Osteocyte (in vitro differentiated cells): Measurements from ENCODE around the gene DOCK3. TPM values are rescaled to one million over a fixed set of nuclear protein-coding genes. Genes with fewer than 3 reads are reported as not detected.
"Not testable (repeated sequence)": the region's sequence is repeated elsewhere in the genome, so short reads cannot be mapped to it uniquely, and the experiment has no call there.

Experiments
- DNase-seq: peaks from one replicate; pipeline ENCODE4 v3.0.0; 2021; ENCODE audit warnings: mixed read lengths; ENCODE audit not compliant: unreplicated experiment; ENCODE audit errors: extremely low spot score
- H3K27ac Mint-ChIP-seq: one replicate; pipeline ENCODE4 v1.8.0; 2021; ENCODE audit warnings: mild to moderate bottlenecking, mixed read lengths; ENCODE audit not compliant: unreplicated experiment
- H3K27me3 Mint-ChIP-seq: one replicate; pipeline ENCODE4 v1.8.0; 2021; ENCODE audit warnings: mixed read lengths; ENCODE audit not compliant: unreplicated experiment
- H3K36me3 Mint-ChIP-seq: one replicate; pipeline ENCODE4 v1.8.0; 2021; ENCODE audit warnings: mixed read lengths; ENCODE audit not compliant: unreplicated experiment
- H3K4me1 Mint-ChIP-seq: one replicate; pipeline ENCODE4 v1.8.0; 2021; ENCODE audit warnings: mixed read lengths; ENCODE audit not compliant: unreplicated experiment
- H3K4me3 Mint-ChIP-seq: one replicate; pipeline ENCODE4 v1.8.0; 2021; ENCODE audit warnings: mild to moderate bottlenecking, moderate library complexity, mixed read lengths; ENCODE audit not compliant: unreplicated experiment
- H3K9me3 Mint-ChIP-seq: one replicate; pipeline ENCODE4 v1.8.0; 2021; ENCODE audit warnings: mixed read lengths; ENCODE audit not compliant: unreplicated experiment
- CTCF ChIP-seq: fragments of 200-600 bp; sonication (generic); IDR thresholded peaks from 2 replicates; pipeline ENCODE4 v1.5.0; 2021; ENCODE audit warnings: antibody characterized with exemption, mild to moderate bottlenecking, moderate library complexity
- total RNA-seq: library from RNA; stranded (reverse); gene quantifications from 2 replicates; pipeline ENCODE4 v1.2.1, GENCODE V29; 2021

Gene DOCK3
- total RNA-seq, 1 donor from 2014 or later, result 0.24 TPM

DNA sequence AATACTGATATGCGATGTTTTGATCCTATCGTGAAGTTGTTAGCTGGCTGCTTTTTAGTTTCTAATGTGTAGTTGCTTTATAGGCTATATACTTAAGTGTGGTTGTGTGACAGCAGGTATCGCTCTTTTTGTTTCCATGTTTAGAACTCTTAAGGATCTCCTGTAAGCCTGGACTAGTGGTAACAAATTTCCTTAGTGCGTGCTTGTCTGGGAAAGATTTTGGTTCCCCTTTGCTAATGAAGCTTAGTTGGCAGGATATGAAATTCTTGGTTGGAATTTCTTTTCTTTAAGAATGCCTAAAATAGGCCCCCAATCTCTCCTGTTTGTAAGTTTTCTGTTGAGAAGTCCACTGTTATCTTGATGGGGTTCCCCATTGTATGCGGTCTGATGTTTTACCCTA lies 173.6 kb downstream of the DOCK3 start:
- Mint-ChIP-seq H3K4me3 (no peak overlapping the region), H3K9me3 (peaks cover 14% of the 10 kb centered on the region), H3K27ac (no peak overlapping the region), H3K4me1 (no peaks in the 10 kb centered on the region), H3K27me3 (no peaks in the 10 kb centered on the region), H3K36me3 (no peaks in the 10 kb centered on the region)
- no peak for DNase-seq
- TF ChIP-seq CTCF, result no peak

DNA sequence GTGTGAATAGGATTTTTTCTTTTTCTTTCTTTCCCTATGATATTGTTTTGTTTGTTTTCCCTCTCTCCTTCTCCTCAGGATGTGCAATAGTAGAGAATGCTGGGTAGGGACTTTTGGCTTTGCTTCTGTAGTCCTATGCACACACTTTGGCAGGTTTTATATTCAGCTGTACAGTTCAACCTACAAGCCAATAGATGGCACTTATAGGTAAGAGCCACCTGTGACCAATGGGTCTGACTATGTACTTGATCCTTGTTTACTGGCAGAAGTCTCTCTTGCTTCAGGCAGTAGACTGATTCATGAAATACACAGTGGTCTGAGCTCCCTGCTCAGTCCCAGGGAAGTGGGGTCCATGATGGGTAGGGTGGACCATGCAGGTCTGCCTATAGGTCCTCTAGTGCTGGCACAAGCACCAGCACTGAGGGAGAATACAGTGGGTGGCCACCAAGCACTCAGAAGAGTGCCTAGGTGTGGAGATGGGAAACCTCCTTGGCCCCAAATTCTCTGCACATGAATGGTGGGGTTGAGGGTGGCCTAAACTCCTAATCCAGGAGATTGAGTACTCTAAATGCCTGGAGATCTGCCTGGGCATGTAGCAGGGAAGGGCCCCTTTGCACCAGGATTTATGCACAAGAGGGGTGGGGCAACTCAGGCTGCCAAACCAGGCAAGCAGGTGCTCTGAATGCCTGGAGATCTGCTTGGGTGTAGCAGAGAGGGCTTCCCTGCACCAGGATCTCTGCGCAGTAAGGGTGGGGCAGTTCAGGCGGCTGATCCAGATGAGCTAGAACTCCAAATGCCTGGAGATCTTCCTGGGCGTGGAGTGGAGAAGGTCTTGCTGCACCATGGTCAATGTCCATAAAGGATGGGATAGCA lies 176.1 kb downstream of the DOCK3 start:
- Mint-ChIP-seq H3K36me3 (no peaks in the 10 kb centered on the region), H3K27me3 (no peaks in the 10 kb centered on the region)

DNA sequence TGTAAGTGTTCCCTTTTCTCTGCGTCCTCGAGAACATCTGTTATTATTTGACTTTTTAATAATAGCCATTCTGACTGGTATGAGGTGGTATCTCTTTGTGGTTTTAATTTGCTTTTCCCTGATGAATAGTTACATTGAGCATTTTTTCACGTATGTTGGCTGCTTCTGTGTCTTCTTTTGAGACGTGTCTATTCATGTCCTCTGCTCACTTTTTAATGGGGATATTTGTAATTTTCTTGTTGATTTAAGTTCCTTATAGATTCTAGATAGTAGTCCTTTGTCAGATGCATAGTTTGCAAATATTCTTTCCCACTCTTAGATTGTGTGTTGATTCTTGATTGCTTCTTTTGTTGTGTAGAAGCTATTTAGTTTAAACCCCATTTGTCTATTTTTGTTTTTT lies 179.2 kb downstream of the DOCK3 start:
- H3K27me3 Mint-ChIP-seq, result no peaks in the 10 kb centered on the region
- no peaks in the 10 kb centered on the region for H3K36me3 Mint-ChIP-seq
- H3K4me1 Mint-ChIP-seq, result no peaks in the 10 kb centered on the region
- TF ChIP-seq CTCF, result no peak
- no peak for DNase-seq
- no peak overlapping the region for H3K4me3 Mint-ChIP-seq
- H3K9me3 Mint-ChIP-seq, result peaks cover 27% of the 10 kb centered on the region
- H3K27ac Mint-ChIP-seq, result no peak overlapping the region

More for the DNA sequence above, 176.1 kb downstream of the DOCK3 start:
- no peak for TF ChIP-seq CTCF
- peaks cover 25% of the 10 kb centered on the region for H3K9me3 Mint-ChIP-seq
- DNase-seq, result no peak
- no peaks in the 10 kb centered on the region for H3K4me1 Mint-ChIP-seq
- H3K4me3 Mint-ChIP-seq, result no peak overlapping the region
- H3K27ac Mint-ChIP-seq, result no peak overlapping the region

- TF ChIP-seq CTCF, result no peak
- Mint-ChIP-seq H3K4me1 (no peaks in the 10 kb centered on the region), H3K9me3 (peaks cover 27% of the 10 kb centered on the region), H3K4me3 (no peak overlapping the region), H3K27ac (no peak overlapping the region), H3K36me3 (no peaks in the 10 kb centered on the region), H3K27me3 (no peaks in the 10 kb centered on the region)
- DNase-seq, result no peak
Measured at GRCh38 chr3:50862221-50862620, 187.5 kb downstream of the DOCK3 start.

GRCh38 chr3:50873376-50874157 lies 198.8 kb downstream of the DOCK3 start:
- H3K27ac Mint-ChIP-seq, result no peak overlapping the region
- no peak for DNase-seq
- no peaks in the 10 kb centered on the region for H3K4me1 Mint-ChIP-seq
- no peaks in the 10 kb centered on the region for H3K27me3 Mint-ChIP-seq
- H3K36me3 Mint-ChIP-seq, result no peaks in the 10 kb centered on the region
- TF ChIP-seq CTCF, result no peak
- H3K4me3 Mint-ChIP-seq, result no peak overlapping the region
- peaks cover 12% of the 10 kb centered on the region for H3K9me3 Mint-ChIP-seq

DNA sequence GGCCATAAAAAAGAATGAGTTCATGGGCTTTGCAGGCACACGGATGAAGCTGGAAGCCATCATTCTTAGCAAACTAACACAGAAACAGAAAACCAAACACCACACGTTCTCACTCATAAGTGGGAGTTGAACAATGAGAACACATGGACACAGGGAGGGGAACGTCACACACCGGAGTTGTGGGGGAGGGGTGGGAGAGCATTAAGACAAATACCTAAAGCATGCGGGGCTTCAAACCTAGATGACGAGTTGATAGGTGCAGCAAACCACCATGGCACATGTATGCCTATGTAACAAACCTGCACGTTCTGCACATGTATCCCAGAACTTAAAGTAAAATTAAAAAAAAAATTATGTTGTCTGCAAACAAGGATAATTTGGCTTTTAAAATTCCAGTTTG lies 200.1 kb downstream of the DOCK3 start:
- H3K27ac Mint-ChIP-seq, H3K36me3 Mint-ChIP-seq, H3K27me3 Mint-ChIP-seq, H3K4me1 Mint-ChIP-seq, DNase-seq, H3K4me3 Mint-ChIP-seq, H3K9me3 Mint-ChIP-seq: not testable (repeated sequence)
